NB4 (cell line): ENCODE results near the gene CTPS1.

ENCODE experiments used
- DNase-seq: peaks from one replicate; pipeline ENCODE4 v3.0.0; 2010; ENCODE audit warnings: low read depth
- H3K4me3 ChIP-seq: one replicate; pipeline ENCODE4 v1.5.1; 2011; ENCODE audit warnings: mild to moderate bottlenecking, low read depth, low read length, moderate library complexity
- CTCF ChIP-seq: IDR thresholded peaks from one replicate; pipeline ENCODE4 v1.5.1; 2012; ENCODE audit warnings: low read depth, low read length
- MAX ChIP-seq: IDR thresholded peaks from 2 replicates; pipeline ENCODE4 v1.6.1; 2011; ENCODE audit warnings: low read depth, low read length
- MYC ChIP-seq: IDR thresholded peaks from 2 replicates; pipeline ENCODE4 v1.6.1; 2011; ENCODE audit warnings: low read depth, low read length
- POLR2A ChIP-seq: IDR thresholded peaks from 2 replicates; pipeline ENCODE4 v1.6.1; 2011; ENCODE audit warnings: mild to moderate bottlenecking; ENCODE audit not compliant: insufficient read length; ENCODE audit errors: extremely low read depth

CTPS1 gene

GRCh38 chr1:41033272-41033671, 53.8 kb downstream of the CTPS1 start:
- no peak overlapping the region for H3K4me3 ChIP-seq
- TF ChIP-seq CTCF (no peak), POLR2A (no peak), MYC (no peak), MAX (no peak)
- DNase-seq = no peak

- DNase-seq = no peak
- no peak overlapping the region for H3K4me3 ChIP-seq
- TF ChIP-seq POLR2A (no peak), CTCF (no peak), MAX (no peak), MYC (no peak)
These were observed 57.8 kb downstream of the CTPS1 start for GRCh38 chr1:41037116-41037903.

GRCh38 chr1:41038110-41038509, 58.6 kb downstream of the CTPS1 start:
- no peak for DNase-seq
- H3K4me3 ChIP-seq = no peak overlapping the region
- TF ChIP-seq MAX = no peak
- TF ChIP-seq MYC = no peak
- TF ChIP-seq CTCF = no peak
- no peak for TF ChIP-seq POLR2A

- DNase-seq = peak; percentile 55
- H3K4me3 ChIP-seq = no peak overlapping the region
- TF ChIP-seq MAX (no peak), CTCF (no peak), POLR2A (no peak), MYC (no peak)
These were observed 62.2 kb downstream of the CTPS1 start for GRCh38 chr1:41041614-41042270.

- no peak overlapping the region for H3K4me3 ChIP-seq
- TF ChIP-seq CTCF = no peak
- no peak for TF ChIP-seq POLR2A
- no peak for TF ChIP-seq MAX
- no peak for TF ChIP-seq MYC
- DNase-seq = no peak
These were observed 64.7 kb downstream of the CTPS1 start for GRCh38 chr1:41044187-41044586.
